AG04450 (cell line): ENCODE results near the gene KCNE4. TPM values are rescaled to one million over a fixed set of nuclear protein-coding genes. Genes with fewer than 3 reads are reported as not detected.

Experiments used
- CTCF ChIA-PET: fragments of 300-600, 350-600 bp; formaldehyde crosslinking; extraction: SDS; loops from one replicate; lab custom pipeline; 2022; ENCODE audit warnings: antibody characterized with exemption, inconsistent platforms; lab: Charles Lee
- POLR2A ChIA-PET: fragments of 350-600 bp; formaldehyde crosslinking; extraction: SDS; loops from one replicate; lab custom pipeline; 2021; ENCODE audit warnings: antibody characterized with exemption, inconsistent platforms; lab: Yijun Ruan, JAX
- DNase-seq: peaks from one replicate; pipeline ENCODE4 v3.0.0-alpha.2; 2011; ENCODE audit warnings: low read depth, low spot score
- H3K27ac ChIP-seq: one replicate; pipeline ENCODE4 v1.5.1; 2012; ENCODE audit warnings: low read depth, low read length, control low read depth
- H3K27me3 ChIP-seq: one replicate; pipeline ENCODE4 v1.6.0; 2012; ENCODE audit warnings: low read length; ENCODE audit not compliant: control insufficient read depth, insufficient read depth
- H3K4me3 ChIP-seq: 2 replicates; pipeline ENCODE4 v1.5.1; 2011; ENCODE audit warnings: mild to moderate bottlenecking, low read depth, low read length, control low read depth
- H3K9me3 ChIP-seq: 2 replicates; pipeline ENCODE4 v1.5.1; 2012; ENCODE audit warnings: low read length; ENCODE audit not compliant: control insufficient read depth, insufficient read depth
- polyA plus RNA-seq: library from polyadenylated mRNA; depleted of rRNA; stranded (reverse); fragments of >200 nt; gene quantifications from 2 replicates; pipeline ENCODE4 v1.2.3, GENCODE V29; 2011
- TF ChIP-seq, protein P1 (sequence below): IDR thresholded peaks from 2 replicates; pipeline ENCODE4 v1.5.1; 2011; ENCODE audit warnings: low read depth, low read length, control low read depth, inconsistent platforms

Gene KCNE4
- polyA plus RNA-seq, 1 experiment, result 12.5 TPM

DNA sequence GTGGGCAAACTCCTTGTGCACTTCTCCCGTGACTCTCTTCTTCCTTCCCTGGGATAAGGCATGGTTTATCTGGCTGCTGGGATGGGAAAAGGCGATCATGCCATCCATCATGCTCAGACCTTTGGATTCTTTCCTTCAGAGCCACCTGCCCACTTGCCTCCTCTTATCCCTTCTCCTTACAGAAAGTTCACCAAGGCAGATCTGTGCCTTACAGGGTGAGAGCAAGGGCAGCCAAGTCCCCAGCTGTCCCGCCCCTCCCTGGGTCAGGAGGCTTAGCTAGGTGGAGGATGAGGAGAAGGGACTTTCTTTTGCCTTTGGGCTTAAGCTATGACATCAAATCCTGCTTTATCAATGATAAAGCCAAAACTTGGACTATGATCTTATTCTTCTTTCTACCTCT is 47.6 kb downstream of the KCNE4 start:
- no peak overlapping the region for H3K4me3 ChIP-seq
- CTCF ChIA-PET, result interaction anchor here (0.6 to 7.1 kb wide), 5 partner anchors 11 to 184 kb away, joined by 3 to 63 read pairs (median 5); no protein-coding TSS in a partner anchor

DNA sequence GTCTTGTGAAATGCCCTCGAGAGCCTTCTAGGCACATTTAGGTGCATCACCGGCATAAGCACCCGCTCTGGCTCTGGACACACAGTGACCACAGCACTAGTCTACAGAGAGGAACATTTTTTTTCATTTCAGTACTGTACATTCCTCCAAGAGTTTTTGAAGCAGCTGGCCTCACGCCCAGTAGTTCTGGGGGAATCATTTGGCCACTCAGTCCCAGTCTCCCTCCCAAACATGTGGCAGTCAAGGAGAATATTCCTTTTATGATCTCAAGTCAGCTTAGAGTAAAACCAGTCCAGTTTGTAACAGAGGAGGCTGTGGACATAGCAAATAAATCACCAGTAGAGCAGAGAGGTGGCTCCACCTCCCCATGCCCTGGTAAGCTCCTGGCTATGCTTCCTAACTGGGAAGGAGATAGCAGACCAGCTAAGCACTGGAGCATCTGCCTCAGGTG is 48.1 kb downstream of the KCNE4 start:
- DNase-seq, result no peak
- TF ChIP-seq, protein P1, sequence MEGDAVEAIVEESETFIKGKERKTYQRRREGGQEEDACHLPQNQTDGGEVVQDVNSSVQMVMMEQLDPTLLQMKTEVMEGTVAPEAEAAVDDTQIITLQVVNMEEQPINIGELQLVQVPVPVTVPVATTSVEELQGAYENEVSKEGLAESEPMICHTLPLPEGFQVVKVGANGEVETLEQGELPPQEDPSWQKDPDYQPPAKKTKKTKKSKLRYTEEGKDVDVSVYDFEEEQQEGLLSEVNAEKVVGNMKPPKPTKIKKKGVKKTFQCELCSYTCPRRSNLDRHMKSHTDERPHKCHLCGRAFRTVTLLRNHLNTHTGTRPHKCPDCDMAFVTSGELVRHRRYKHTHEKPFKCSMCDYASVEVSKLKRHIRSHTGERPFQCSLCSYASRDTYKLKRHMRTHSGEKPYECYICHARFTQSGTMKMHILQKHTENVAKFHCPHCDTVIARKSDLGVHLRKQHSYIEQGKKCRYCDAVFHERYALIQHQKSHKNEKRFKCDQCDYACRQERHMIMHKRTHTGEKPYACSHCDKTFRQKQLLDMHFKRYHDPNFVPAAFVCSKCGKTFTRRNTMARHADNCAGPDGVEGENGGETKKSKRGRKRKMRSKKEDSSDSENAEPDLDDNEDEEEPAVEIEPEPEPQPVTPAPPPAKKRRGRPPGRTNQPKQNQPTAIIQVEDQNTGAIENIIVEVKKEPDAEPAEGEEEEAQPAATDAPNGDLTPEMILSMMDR, result no peak
- Histone ChIP-seq H3K4me3 (no peak overlapping the region), H3K27ac (no peak overlapping the region), H3K9me3 (no peaks in the 10 kb centered on the region), H3K27me3 (no peaks in the 10 kb centered on the region)
- ChIA-PET POLR2A (no interaction called here), CTCF (interaction anchor here (1.5 to 7.1 kb wide), 5 partner anchors 17 to 185 kb away, joined by 4 to 63 read pairs (median 5); no protein-coding TSS in a partner anchor)

More for the DNA sequence above, 47.6 kb downstream of the KCNE4 start:
- no peak for DNase-seq
- no peaks in the 10 kb centered on the region for H3K9me3 ChIP-seq
- no peaks in the 10 kb centered on the region for H3K27me3 ChIP-seq
- TF ChIP-seq, protein P1, result no peak
- POLR2A ChIA-PET, result no interaction called here
- H3K27ac ChIP-seq, result no peak overlapping the region

DNA sequence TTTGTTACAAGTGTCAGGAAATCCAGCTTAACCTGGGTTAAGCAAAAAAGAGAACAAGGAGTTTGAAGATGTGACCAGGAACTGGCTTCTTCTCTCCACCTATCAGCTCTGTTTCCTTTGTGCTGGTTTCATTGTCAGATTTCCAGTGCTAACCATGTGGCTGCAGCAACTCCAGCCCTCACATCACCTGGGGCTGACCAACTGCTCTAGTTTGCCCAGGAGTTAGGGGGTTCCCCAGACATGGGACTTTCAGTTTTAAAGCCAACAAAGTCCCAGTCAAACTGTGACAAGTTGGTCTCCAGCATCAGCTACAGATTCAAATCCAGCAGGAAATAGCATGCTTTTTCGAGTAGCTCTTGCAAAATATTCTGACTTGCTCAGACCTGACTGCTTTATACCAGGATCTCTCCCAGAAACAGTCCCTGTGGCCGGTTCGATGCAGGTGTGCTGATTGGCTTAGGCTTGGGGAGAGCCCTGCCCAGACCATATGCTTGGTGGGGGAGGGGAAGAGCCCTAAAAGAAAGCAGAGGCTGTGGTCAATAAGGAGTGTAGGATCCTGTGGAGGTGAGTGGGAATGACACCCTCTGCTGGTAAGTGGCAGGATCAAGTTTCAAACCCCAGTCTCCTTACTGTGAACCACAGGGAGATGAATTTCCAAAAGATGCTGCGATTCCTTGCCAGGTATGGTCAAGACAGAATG is 49.5 kb downstream of the KCNE4 start:
- no peak overlapping the region for H3K27ac ChIP-seq
- ChIA-PET CTCF (interaction anchor here (0.6 to 7.1 kb wide), 14 partner anchors 11 to 412 kb away, joined by 3 to 63 read pairs (median 4); no protein-coding TSS in a partner anchor), POLR2A (interaction anchor here (0.6 kb wide), 1 partner anchor 50 kb away, joined by 3 read pairs; no protein-coding TSS in a partner anchor)

DNA sequence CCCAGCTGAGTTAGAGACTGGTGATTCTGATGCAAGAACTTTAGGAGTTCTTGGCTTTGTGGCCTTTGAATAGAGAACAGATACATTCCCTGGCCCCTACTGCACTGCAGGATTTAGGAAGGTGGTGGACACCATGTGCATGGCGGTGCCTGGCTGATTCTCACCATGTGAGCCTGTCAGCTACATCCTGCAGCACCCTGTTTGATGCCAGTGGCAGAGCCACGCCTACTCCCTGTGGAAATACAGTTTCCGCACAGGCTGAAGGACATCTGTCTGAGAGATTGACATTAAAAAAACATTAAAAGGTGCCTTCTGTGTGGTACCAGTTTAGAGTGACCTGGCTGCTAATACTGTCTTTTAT is 50.0 kb downstream of the KCNE4 start:
- POLR2A ChIA-PET, result interaction anchor here (0.6 kb wide), 1 partner anchor 50 kb away, joined by 3 read pairs; no protein-coding TSS in a partner anchor
- Histone ChIP-seq H3K27me3 (no peaks in the 10 kb centered on the region), H3K9me3 (no peaks in the 10 kb centered on the region), H3K4me3 (no peak overlapping the region), H3K27ac (no peak overlapping the region)
- TF ChIP-seq, protein P1, result no peak
- no peak for DNase-seq
- CTCF ChIA-PET, result interaction anchor here (1.0 to 7.1 kb wide), 9 partner anchors 12 to 412 kb away, joined by 3 to 63 read pairs (median 5); no protein-coding TSS in a partner anchor

More for the DNA sequence above, 49.5 kb downstream of the KCNE4 start:
- Histone ChIP-seq H3K27me3 (no peaks in the 10 kb centered on the region), H3K4me3 (no peak overlapping the region), H3K9me3 (no peaks in the 10 kb centered on the region)
- no peak for DNase-seq
- TF ChIP-seq, protein P1, result peak; percentile 66

DNA sequence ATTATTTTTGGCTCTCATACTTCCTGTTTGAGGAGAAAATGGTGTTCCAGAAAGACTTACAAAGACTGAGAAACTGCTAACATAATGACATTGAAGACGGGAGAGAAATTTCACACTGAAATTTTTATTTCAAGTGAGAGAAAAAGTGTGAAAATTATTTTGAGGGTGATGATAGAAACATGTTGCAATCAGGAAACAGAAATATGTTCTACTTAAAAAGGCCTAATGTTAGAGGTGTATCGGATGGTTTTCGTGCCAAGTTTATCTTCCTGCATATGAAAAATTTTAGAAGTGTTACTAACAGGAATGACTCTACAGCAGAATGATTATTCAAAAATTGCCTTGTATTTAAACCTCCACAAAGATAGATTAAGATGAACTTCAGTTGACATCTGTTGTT is 50.5 kb downstream of the KCNE4 start:
- TF ChIP-seq, protein P1, result no peak
- H3K9me3 ChIP-seq, result no peaks in the 10 kb centered on the region
- no peak for DNase-seq
- no peaks in the 10 kb centered on the region for H3K27me3 ChIP-seq
- POLR2A ChIA-PET, result interaction anchor here (0.6 kb wide), 1 partner anchor 51 kb away, joined by 3 read pairs; no protein-coding TSS in a partner anchor
- no peak overlapping the region for H3K4me3 ChIP-seq
- H3K27ac ChIP-seq, result no peak overlapping the region
- CTCF ChIA-PET, result interaction anchor here (1.1 to 7.1 kb wide), 7 partner anchors 12 to 413 kb away, joined by 3 to 63 read pairs (median 5); no protein-coding TSS in a partner anchor
